WERI-Rb-1 (cell line): ENCODE measurements around the gene HNRNPK.

Experiments
- DNase-seq: peaks from one replicate; pipeline ENCODE4 v3.0.0-alpha.2; 2020
- H3K27ac ChIP-seq: fragments of 250-450 bp; sonication (Bioruptor Pico); 2 replicates; pipeline ENCODE4 v1.5.1; 2020; ENCODE audit warnings: mild to moderate bottlenecking, moderate library complexity
- H3K27me3 ChIP-seq: fragments of 250-450 bp; sonication (Bioruptor Pico); 2 replicates; pipeline ENCODE4 v1.5.1; 2021; ENCODE audit warnings: mild to moderate bottlenecking, low read depth, moderate library complexity; ENCODE audit not compliant: insufficient read depth, severe bottlenecking
- H3K36me3 ChIP-seq: fragments of 250-450 bp; sonication (Bioruptor Pico); 2 replicates; pipeline ENCODE4 v1.5.1; 2020; ENCODE audit warnings: mild to moderate bottlenecking, moderate library complexity
- H3K4me3 ChIP-seq: 2 replicates; pipeline ENCODE4 v1.5.1; 2011; ENCODE audit warnings: low read depth, mild to moderate bottlenecking, control low read depth, low read length
- H3K9me3 ChIP-seq: fragments of 250-450 bp; sonication (Bioruptor Pico); 2 replicates; pipeline ENCODE4 v1.5.1; 2021; ENCODE audit warnings: mild to moderate bottlenecking, moderate library complexity; ENCODE audit not compliant: severe bottlenecking
- TF ChIP-seq, protein P1 (sequence below): IDR thresholded peaks from 2 replicates; pipeline ENCODE4 v1.5.1; 2011; ENCODE audit warnings: low read depth, mild to moderate bottlenecking, control low read depth, inconsistent platforms, low read length

The HNRNPK gene

DNA sequence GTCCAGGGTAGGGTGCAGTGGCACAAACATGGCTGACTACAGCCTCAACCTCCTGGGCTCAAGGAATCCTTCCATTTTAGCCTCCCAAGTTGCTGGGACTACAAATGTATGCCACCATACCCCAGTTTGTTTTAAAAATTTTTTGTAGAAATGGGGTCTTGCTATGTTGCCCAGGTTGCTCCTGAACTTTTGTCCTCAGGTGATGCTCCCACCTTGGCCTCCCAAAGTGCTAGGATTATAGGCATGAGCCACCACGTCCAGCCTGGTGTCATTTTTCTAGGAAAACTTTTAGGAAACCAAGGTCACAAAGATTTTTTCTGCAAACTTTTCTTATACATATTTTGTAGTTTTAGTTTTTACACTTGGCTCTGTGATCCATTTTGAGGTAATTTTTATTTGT lies 11.3 kb upstream of the HNRNPK start:
- no peak for DNase-seq
- H3K9me3 ChIP-seq, result no peaks in the 10 kb centered on the region
- H3K36me3 ChIP-seq, result peaks cover 21% of the 10 kb centered on the region
- H3K27ac ChIP-seq, result no peak overlapping the region
- H3K27me3 ChIP-seq, result no peaks in the 10 kb centered on the region
- H3K4me3 ChIP-seq, result no peak overlapping the region
- TF ChIP-seq, protein P1, sequence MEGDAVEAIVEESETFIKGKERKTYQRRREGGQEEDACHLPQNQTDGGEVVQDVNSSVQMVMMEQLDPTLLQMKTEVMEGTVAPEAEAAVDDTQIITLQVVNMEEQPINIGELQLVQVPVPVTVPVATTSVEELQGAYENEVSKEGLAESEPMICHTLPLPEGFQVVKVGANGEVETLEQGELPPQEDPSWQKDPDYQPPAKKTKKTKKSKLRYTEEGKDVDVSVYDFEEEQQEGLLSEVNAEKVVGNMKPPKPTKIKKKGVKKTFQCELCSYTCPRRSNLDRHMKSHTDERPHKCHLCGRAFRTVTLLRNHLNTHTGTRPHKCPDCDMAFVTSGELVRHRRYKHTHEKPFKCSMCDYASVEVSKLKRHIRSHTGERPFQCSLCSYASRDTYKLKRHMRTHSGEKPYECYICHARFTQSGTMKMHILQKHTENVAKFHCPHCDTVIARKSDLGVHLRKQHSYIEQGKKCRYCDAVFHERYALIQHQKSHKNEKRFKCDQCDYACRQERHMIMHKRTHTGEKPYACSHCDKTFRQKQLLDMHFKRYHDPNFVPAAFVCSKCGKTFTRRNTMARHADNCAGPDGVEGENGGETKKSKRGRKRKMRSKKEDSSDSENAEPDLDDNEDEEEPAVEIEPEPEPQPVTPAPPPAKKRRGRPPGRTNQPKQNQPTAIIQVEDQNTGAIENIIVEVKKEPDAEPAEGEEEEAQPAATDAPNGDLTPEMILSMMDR, result no peak

DNA sequence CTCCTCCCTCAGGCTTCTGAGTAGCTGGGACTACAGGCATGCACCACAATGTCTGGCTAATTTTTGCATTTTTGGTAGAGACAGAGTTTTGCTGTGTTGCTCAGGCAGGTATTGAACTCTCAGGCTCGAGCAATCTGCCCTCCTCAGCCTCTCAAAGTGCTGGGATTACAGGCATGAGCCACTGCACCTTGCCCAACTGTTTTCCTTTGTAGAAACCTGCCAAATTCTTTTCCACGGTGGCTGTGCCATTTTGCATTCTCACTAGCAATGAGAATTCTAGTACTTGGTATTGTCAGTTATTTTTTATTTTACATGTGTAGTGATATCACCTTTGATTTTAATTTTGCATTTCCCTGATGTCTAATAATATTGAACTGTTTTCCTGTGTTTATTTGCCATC lies 8.4 kb upstream of the HNRNPK start:
- TF ChIP-seq, protein P1, result no peak
- no peak for DNase-seq
- H3K27ac ChIP-seq, result no peak overlapping the region
- peaks cover 25% of the 10 kb centered on the region for H3K36me3 ChIP-seq
- H3K27me3 ChIP-seq, result no peaks in the 10 kb centered on the region
- no peaks in the 10 kb centered on the region for H3K9me3 ChIP-seq
- H3K4me3 ChIP-seq, result no peak overlapping the region

DNA sequence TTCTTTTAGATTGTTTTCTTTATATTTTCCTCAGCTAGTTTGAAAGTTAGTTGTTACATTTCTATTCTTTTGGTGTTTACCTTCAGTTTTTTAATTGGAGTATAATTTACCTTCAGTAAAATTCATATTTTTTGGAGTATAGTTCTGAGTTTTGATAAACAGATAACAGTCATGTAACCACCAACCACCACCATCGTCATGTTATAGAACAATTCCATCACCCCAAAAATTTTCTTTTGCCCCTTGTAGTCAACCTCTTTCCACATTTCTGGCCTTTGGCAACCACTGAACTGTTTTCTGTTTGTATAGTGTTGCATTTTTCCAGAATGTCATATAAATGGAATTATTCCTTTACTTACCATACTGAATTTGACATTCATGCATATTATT lies 7.4 kb upstream of the HNRNPK start:
- no peak for DNase-seq
- Histone ChIP-seq H3K4me3 (no peak overlapping the region), H3K36me3 (peaks cover 25% of the 10 kb centered on the region), H3K9me3 (no peaks in the 10 kb centered on the region), H3K27ac (no peak overlapping the region), H3K27me3 (no peaks in the 10 kb centered on the region)
- TF ChIP-seq, protein P1, result no peak

DNA sequence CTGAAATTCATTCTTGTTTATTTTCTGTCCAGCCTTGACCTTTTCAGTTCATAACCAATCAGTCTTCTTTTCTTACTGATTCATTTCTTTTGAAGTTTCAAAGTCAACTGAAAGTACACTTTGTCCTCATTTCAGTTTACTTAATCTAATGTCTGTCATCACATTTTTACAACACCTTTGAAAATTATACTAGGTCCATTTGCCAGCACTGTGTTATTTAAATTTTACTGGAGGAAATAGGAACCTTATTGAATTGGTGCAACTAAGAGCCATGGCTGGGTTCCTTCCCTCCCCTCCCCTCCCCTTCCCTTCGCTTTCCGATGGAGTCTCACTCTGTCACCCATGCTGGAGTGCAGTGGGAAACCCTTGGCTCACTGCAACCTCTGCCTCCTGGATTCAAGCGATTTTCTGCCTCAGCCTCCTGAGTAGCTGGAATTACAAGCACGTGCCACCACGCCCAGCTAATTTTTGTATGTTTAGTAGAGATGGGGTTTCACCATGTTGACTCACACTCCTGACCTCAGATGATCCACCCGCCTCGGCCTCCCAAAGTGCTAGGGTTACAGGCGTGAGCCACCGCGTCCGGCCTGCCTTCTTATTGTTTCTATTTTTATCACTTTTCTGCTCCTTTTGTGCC lies 6.9 kb upstream of the HNRNPK start:
- no peak for DNase-seq

DNA sequence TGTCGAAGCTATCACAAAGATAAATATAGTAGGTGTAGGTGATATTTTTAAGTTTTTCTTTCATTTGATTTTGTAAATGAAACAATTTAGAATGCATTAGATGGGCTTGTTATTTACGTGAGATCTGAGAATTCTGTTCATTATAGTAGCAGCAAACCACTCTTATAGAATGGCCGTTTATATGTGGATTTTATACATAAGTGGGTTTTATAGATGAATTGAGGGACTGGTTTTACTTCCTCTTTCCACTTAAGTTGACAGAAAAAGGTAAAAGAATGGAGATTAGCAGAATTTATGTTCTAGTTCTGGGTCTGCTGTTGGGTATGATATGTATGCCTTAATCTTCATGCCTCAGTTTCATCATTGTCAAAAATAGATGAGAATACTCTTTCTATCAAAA lies 6.2 kb upstream of the HNRNPK start:
- H3K27me3 ChIP-seq, result no peaks in the 10 kb centered on the region
- no peak for DNase-seq
- H3K27ac ChIP-seq, result no peak overlapping the region
- no peak overlapping the region for H3K4me3 ChIP-seq
- H3K9me3 ChIP-seq, result no peaks in the 10 kb centered on the region
- TF ChIP-seq, protein P1, result no peak
- peaks cover 27% of the 10 kb centered on the region for H3K36me3 ChIP-seq

More for the DNA sequence above, 6.9 kb upstream of the HNRNPK start:
- Histone ChIP-seq H3K27ac (no peak overlapping the region), H3K36me3 (peaks cover 25% of the 10 kb centered on the region), H3K27me3 (no peaks in the 10 kb centered on the region), H3K9me3 (no peaks in the 10 kb centered on the region), H3K4me3 (no peak overlapping the region)
- TF ChIP-seq, protein P1, result no peak
